ENCODE results near the gene SCARB1.
"Not testable (repeated sequence)": the region's sequence is repeated elsewhere in the genome, so short reads cannot be mapped to it uniquely, and the experiment has no call there.

The SCARB1 gene

GRCh38 chr12:124863416-124864325 lies at the start of gene SCARB1:
Gene SCARB1 (minus strand): TSS chr12:124863864. CDS start chr12:124863720, 144 bp downstream.
- peak; percentile 67 for DNase-seq

- DNase-seq: not testable (repeated sequence)
Observed at GRCh38 chr12:124912529-124913287, 49.0 kb upstream of the SCARB1 start.

GRCh38 chr12:124911521-124911920 lies 47.9 kb upstream of the SCARB1 start:
- DNase-seq: not testable (repeated sequence)

- no peak for DNase-seq
Observed at GRCh38 chr12:124910561-124911478, 47.2 kb upstream of the SCARB1 start.

GRCh38 chr12:124909831-124910560 lies 46.3 kb upstream of the SCARB1 start:
- no peak for DNase-seq

GRCh38 chr12:124906606-124907261 lies 43.1 kb upstream of the SCARB1 start:
- DNase-seq: peak; percentile 87

GRCh38 chr12:124904306-124905098 lies 40.8 kb upstream of the SCARB1 start:
- no peak for DNase-seq

- DNase-seq: no peak
Observed at GRCh38 chr12:124902916-124903315, 39.3 kb upstream of the SCARB1 start.

GRCh38 chr12:124901003-124901402 lies 37.3 kb upstream of the SCARB1 start:
- DNase-seq: no peak

GRCh38 chr12:124900345-124900795 lies 36.7 kb upstream of the SCARB1 start:
- DNase-seq: not testable (repeated sequence)

GRCh38 chr12:124898923-124899294 lies 35.2 kb upstream of the SCARB1 start:
- no peak for DNase-seq

GRCh38 chr12:124898200-124898922 lies 34.7 kb upstream of the SCARB1 start:
- peak; percentile 59 for DNase-seq

- no peak for DNase-seq
Observed at GRCh38 chr12:124896461-124896860, 32.8 kb upstream of the SCARB1 start.

GRCh38 chr12:124893792-124894516 lies 30.3 kb upstream of the SCARB1 start:
- no peak for DNase-seq

GRCh38 chr12:124888260-124888659 lies 24.6 kb upstream of the SCARB1 start:
- no peak for DNase-seq

- DNase-seq: not testable (repeated sequence)
Observed at GRCh38 chr12:124887766-124888165, 24.1 kb upstream of the SCARB1 start.

- no peak for DNase-seq
Observed at GRCh38 chr12:124884587-124885438, 21.1 kb upstream of the SCARB1 start.
